ENCODE data around the gene CYTH3. TPM values are rescaled to one million over a fixed set of nuclear protein-coding genes. Genes with fewer than 3 reads are reported as not detected.
A peak's percentile ranks its signal among the peaks of the same experiment; 100 is the strongest.

CYTH3 gene
- total and polyA plus RNA-seq, 3 donors from 2014 or later = 49.3 to 82.2 (median 65.5) TPM

DNA sequence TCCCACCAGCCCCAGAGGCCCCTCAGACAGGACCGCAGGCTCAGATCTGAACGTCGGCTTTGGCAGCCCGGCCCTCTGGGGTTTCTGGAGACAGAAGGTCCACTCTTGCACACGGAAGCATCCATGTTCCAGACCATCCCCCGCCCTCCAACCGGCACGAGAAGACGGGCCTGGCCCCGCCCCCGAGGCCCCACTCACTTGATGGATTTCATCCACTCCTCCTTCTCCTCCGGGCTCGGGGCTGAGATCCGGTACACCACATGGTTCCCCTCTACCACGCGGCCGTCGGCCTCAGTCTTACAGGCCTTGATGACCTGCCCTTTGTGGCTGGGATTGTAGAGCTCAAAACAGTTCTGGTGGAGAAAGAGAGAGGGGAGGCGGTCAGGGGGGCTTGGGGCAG lies 107.3 kb downstream of the CYTH3 start:
- intact Hi-C loops (cut with DNase I; ENCODE audit: low total_unique reads) = no loop called here

GRCh38 chr7:6164491-6164890 lies 107.9 kb downstream of the CYTH3 start:
- Histone ChIP-seq H3K36me3 (ENCODE audit: low read depth, missing control alignments) (no peaks in the 10 kb centered on the region), H3K4me1 (peaks cover 4% of the 10 kb centered on the region), H3K27me3 (no peaks in the 10 kb centered on the region), H3K27ac (no peak overlapping the region), H3K9me3 (no peaks in the 10 kb centered on the region), H3K4me3 (no peak overlapping the region)
- DNase-seq = no peak
- TF ChIP-seq CTCF (IDR thresholded peaks at IDR 0.05) (no peak), POLR2A (IDR thresholded peaks at IDR 0.05) (no peak)
- intact Hi-C loops (cut with DNase I; ENCODE audit: low total_unique reads) = no loop called here
- 89 to 90% methylated on average over 18 to 28 of the region's 28 CpGs for WGBS, 2 donors

More for the DNA sequence above, 107.3 kb downstream of the CYTH3 start:
- TF ChIP-seq POLR2A (IDR thresholded peaks at IDR 0.05) = no peak
- TF ChIP-seq CTCF (IDR thresholded peaks at IDR 0.05) = no peak
- peaks cover 4% of the 10 kb centered on the region for H3K4me1 ChIP-seq
- H3K27ac ChIP-seq = no peak overlapping the region
- H3K27me3 ChIP-seq = no peaks in the 10 kb centered on the region
- DNase-seq = no peak
- H3K4me3 ChIP-seq = no peak overlapping the region
- 87 to 90% methylated on average over 19 of the region's 19 CpGs for WGBS, 2 donors
- H3K9me3 ChIP-seq = no peaks in the 10 kb centered on the region
- no peaks in the 10 kb centered on the region for H3K36me3 ChIP-seq (ENCODE audit: low read depth, missing control alignments)

- Histone ChIP-seq H3K9me3 (no peaks in the 10 kb centered on the region), H3K36me3 (ENCODE audit: low read depth, missing control alignments) (no peaks in the 10 kb centered on the region), H3K27me3 (no peaks in the 10 kb centered on the region), H3K4me3 (no peak overlapping the region), H3K4me1 (peaks cover 4% of the 10 kb centered on the region), H3K27ac (no peak overlapping the region)
- TF ChIP-seq POLR2A (IDR thresholded peaks at IDR 0.05) (no peak), CTCF (IDR thresholded peaks at IDR 0.05) (no peak)
- intact Hi-C loops (cut with DNase I; ENCODE audit: low total_unique reads) = no loop called here
- DNase-seq = no peak
- 89 to 90% methylated on average over 7 of the region's 7 CpGs for WGBS, 2 donors
These were observed 108.4 kb downstream of the CYTH3 start for GRCh38 chr7:6164010-6164409.

GRCh38 chr7:6163402-6163801 lies 109.0 kb downstream of the CYTH3 start:
- 93 to 95% methylated on average over 13 to 17 of the region's 17 CpGs for WGBS, 2 donors
- Histone ChIP-seq H3K4me3 (no peak overlapping the region), H3K9me3 (no peaks in the 10 kb centered on the region), H3K36me3 (ENCODE audit: low read depth, missing control alignments) (no peaks in the 10 kb centered on the region), H3K27ac (no peak overlapping the region), H3K27me3 (no peaks in the 10 kb centered on the region), H3K4me1 (peaks cover 4% of the 10 kb centered on the region)
- intact Hi-C loops (cut with DNase I; ENCODE audit: low total_unique reads) = no loop called here
- no peak for DNase-seq
- TF ChIP-seq POLR2A (IDR thresholded peaks at IDR 0.05) (no peak), CTCF (IDR thresholded peaks at IDR 0.05) (no peak)

GRCh38 chr7:6162650-6163366 lies 109.6 kb downstream of the CYTH3 start:
- Histone ChIP-seq H3K27me3 (no peaks in the 10 kb centered on the region), H3K4me1 (peaks cover 4% of the 10 kb centered on the region), H3K9me3 (no peaks in the 10 kb centered on the region), H3K27ac (peak overlapping the region in 1 of 2 donors; percentile 48), H3K4me3 (no peak overlapping the region), H3K36me3 (ENCODE audit: low read depth, missing control alignments) (no peaks in the 10 kb centered on the region)
- 81 to 92% methylated on average over 17 to 18 of the region's 18 CpGs for WGBS, 2 donors
- TF ChIP-seq POLR2A (IDR thresholded peaks at IDR 0.05) (no peak), CTCF (IDR thresholded peaks at IDR 0.05) (no peak)
- DNase-seq = no peak
- intact Hi-C loops (cut with DNase I; ENCODE audit: low total_unique reads) = no loop called here
